CD4-positive, alpha-beta T cell treated with Interleukin-2 at 100 ng/mL for 4 hours (primary cell): ENCODE data around the gene SSTR3.
"Not testable (repeated sequence)": the region's sequence is repeated elsewhere in the genome, so short reads cannot be mapped to it uniquely, and the experiment has no call there.

Source experiments
- DNase-seq: peaks from one replicate; pipeline ENCODE4 v3.0.0-alpha.2; 2020; ENCODE audit warnings: low spot score

SSTR3 gene

DNA sequence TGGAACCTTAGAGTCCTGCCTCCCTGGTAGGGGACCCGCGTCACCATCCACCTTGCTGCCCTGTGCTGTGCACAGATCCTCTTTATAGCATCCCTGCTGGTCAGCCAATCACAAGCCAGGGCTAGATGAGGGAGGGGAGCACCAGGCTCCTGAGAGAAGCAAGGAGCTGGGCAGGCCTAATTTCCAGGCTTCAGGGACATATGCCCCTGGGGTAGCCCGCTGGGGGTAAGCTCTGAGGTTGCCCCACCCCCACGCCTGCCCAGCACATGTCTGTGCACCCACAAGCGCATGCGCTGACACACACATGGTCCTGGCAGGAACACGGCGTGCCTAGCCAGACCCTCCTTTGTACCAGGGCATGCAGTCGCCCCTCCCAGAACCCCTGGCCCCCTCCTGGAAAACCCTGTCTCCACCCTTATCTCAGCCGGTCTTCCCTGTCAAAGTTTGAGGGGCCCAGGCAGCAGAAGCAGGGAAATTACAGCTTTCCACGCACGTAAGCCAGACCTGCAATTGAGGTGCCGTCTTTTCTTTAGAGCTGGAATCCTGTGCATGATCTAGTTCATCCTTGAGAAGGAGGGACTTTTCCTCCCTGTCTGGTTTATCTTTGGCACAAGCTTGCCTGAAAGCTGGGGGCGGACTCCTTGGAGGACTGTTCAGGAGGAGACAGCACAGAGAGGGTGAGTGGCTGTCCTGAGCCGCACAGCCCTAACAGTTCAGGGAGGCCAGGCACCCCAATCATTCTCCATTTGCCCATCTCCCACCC lies 2.1 kb downstream of the SSTR3 start:
- DNase-seq: no peak

DNA sequence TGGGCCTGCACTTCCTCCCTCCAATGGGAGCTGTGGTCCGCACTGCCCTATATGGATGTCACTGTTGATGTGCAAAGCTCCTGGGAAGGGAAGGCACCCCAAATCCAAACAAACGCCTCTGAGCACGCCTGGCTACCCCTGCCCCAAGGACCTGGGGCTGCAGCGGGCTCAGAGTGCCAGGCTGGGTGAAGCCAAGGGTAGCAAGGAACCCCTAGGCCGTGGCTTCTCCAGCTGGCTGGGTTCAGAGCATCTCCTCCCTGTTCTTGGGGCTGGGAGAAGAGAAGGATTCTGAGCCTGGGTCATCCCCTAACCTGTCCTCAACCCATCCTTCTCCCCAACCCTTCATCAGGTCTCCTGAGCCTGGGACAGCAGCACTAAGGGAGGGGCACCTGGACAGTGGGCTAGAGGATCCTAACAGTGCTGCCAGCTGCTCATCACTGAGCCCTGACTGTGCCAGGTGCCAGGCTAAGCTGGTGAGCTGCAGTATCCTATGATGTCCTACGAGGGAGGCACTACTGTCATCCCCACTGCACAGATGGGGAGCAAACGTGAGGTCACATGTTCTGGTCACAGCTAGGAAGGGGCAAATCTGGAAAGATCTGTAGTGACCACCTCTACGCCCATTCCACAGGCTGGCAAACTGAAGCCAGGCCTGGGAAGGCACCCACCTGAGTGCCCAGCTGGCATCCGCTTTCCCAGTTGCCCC lies 3.0 kb downstream of the SSTR3 start:
- DNase-seq: no peak

DNA sequence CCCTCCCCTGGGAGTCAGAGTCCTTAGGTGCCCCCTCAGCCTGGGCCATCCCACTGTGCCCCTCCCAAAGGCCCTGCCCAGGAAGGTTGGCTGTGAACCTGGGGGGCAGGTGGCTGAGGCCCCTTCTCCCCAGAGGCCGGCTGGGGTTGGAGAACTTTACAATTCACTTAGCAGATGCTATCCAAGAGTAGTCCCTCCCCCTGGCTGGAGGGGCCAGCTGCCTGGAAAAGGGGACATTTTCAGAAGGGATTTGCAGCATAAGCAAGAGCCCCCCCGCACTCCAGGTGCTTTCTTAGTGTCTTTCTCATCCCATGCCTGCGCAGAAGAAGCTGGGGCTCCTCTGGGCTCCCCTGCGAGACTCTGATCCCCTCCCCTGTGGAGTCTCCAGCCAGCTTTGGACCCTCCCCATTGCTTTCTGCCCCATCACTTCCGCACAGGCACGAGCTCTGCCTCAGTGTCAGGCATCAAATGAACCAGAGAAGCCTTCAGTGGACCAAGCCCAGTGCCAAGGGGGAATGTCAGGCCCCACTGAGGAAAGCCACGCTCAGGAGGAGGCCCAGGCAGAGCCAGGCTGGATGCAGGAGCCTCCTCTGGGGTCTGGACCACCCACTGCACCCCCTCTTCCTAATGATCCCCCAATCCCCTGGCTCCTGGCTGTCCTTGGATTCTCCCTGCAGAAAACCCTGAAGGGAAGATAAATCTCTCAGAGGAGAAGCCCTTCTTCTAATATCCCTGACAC lies 3.7 kb downstream of the SSTR3 start:
- DNase-seq: no peak

DNA sequence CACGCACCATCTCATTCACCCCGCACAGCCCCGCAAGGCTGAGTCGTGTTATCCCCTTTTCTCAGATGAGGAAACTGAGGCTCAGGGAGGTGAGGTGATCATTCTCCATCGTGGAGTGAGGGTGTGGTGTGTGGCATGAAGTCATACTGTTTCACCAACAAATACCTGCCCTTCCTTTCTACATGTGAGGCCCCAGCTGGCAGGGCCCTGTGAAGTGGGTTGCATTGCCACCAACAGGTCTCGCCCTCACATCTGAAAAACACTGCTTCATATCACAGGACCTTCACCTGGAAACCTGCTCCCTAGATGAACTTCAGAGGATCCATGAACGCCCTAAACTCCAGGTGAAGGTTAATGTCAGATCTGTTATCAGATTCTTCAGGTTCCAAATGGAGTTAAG lies 4.3 kb downstream of the SSTR3 start:
- peak; percentile 30 for DNase-seq

DNA sequence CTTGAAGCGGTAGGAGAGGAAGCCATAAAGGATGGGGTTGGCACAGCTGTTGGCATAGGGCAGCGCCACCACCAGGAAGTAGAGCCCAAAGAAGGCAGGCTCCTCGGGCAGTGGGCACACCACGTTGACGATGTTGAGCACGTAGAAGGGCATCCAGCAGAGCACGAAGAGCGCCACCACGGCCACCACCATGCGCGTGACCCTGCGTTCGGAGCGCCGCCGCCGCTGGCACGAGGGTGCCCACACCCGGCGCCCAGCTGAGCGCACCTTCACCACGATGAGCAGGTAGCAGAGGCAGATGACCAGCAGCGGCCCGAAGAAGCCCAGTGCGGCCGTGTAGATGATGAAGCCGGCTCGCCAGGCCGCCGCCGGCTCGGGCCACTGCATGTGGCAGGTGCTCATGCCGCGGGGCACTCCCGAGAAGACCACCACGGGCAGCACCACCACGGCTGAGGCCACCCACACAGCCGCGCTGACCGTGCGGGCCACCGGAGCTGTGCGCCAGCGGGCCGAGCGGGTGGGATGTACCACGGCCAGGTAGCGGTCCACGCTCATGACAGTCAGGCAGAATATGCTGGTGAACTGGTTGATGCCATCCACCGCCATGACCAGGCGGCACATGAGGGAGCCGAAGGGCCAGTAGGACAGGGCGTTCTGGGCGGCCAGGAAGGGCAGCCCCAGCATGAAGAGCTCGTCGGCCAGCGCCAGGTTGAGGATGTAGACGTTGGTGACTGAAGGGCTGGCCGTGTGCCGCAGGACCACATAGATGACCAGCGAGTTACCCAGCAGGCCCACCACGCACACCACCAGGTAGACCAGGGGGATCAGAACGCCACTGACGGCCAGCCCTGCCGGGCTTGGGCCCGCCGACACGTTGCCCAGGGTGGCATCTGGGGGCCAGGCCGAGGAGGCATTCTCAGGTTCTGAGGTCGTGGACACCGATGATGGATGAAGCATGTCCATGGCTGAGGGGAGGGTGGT lies 5.1 kb downstream of the SSTR3 start:
- no peak for DNase-seq

DNA sequence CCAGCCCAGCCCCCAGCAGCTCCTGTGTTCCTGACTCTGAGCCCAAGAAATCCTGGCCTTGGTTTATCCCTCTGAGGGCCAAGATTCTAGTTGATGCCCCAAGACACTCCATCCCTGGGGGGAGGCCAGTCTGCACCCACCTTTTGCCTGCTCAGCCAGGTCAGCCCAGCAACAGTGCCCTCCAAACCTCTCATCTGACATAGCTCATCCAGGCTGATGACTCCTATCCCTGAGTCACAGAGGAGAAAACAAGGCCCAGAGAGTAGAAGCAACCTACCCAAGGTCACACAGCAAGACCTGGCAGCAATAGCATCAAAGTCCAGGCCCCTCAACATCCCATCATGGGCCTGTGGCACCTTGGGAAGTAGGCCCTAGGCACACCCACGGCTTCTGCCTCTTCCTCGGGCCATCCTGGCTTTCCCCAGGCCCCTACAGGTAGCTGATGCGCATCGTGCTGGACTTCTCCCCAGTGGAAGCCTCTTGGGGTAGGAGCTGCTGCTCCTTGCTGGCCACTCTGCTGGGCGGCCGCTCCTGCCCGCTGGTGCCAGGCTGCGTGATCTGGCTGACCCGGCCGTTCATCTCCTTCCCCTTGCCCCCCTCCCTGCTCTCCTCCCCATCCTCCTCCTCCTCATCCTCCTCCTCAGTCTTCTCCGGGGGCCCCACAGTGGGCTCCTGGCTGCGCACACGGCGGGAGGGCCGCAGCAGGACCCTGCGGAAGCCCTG lies 6.0 kb downstream of the SSTR3 start:
- DNase-seq: no peak

DNA sequence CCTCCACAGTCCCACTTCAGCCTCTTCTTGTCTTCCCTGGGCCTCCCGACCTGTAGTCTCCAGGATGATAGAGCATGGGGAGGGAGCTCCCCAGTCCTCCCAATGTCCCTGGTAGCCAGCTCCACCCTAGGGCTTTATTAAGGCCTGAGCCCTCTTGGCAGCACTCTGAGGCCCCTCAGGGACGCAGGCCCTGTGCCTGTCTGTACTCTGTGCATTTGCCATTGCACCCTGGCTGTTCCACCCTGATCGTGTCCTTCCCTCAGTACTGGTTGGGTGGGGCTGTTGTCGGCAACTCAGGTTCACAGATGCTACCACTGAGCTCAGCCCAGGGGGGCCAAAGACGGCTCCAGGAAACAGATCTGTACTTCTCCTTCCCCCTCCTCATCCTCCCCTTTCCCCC lies 7.2 kb downstream of the SSTR3 start:
- DNase-seq: no peak

DNA sequence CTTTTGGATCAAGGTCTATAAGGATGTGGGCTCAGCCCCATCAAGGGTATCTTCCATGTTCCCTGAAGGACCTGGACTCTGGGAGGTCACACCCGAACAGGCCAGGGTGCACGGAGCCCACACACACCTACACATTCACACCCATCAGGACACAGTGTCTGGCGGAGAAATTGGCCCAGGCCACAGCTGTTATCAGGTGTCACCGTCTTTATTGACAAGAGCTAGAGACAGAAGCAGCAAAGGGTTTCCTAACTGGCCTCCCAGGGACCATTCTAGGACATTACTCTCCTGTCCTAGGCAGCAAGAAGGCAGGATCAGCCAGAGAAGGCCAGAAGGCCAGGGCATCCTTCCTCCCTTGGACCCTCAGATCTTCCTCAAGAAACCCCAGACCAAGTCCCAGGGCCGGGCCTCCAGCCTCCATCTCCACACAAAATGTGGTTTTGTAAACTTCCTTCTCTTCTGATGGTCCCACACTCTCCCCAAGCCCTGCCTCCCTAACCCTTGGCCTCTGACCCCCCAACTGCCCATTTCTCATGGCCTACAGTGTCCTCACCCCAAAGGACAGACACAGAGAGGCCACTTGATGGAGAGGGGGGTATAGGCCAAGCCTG lies 8.1 kb downstream of the SSTR3 start:
- DNase-seq: no peak

DNA sequence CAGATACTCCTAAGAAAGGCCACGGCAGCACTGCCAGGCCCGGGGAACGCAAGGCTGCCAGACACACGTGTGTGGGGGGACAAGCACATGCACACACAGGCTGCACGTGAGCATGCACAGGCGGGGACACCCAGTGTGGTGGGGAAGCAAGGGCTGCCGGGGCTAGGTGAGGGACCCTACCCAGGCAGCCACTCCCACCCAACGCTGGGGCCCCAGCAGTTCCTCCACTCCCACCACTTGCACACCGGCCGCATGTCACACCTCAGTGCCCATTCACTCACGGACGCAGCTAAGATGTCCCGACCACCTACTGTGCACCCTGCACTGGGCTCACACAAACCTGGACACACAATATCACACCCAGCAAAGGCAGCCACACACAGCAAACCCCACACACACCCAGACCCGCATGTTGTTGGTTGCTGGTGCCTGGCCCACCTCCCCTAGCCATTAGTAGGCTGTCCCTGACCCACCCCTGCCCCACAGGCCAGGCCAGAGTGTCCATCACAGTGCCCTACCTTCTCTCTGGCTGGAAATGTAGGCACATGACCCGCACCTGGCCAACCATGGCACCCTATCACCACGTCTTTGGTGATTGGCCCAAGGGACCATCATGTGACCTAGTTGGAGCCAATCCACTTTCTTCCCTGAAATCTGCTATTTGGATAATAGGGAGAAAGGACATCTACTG lies 8.8 kb downstream of the SSTR3 start:
- DNase-seq: no peak

DNA sequence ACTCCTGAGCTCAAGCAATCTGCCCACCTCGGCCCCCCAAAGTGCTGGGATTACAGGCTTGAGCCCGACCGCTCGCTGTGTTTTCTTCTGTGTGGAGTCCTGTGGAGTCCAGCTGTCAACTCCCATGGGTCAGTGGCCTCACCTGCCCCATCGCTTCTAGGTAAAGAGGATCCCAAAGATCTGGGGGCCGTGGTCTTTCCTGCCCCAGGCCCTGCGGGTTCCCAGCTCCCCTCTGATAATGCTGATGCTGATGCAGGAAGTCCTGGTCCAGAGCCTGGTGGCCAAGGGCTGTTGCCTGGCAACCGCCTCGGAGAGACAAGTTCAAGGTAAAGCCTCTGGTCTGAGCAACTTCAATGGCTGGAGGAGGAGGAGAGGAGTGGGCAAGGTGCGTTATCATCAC lies 9.6 kb downstream of the SSTR3 start:
- DNase-seq: no peak

DNA sequence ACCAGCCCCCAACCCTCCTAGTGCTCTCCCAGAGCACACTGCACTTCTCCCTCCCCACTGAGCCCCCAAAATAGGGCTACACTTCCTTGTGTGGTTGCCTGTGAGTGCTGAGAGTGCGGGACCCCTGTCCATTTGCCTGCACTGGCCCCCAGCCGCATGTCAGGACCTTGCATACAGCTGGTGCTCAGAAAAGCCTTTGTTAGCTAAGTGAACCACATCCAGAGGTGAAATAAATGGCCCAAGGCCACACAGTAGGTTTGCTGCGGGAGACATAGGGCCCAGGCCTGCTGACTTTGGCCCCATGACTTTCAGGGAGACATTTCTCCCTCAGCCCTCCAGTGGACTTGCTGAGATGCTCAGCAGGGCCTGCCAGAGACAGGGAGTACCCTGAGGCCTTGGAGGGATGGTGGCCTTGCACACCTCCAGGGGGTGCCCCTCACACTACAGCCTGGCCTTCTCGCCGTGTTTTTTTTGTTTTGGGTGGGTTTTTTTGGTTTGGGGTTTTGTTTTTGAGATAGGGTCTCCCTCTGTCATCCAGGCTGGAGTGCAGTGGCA lies 10.2 kb downstream of the SSTR3 start:
- DNase-seq: no peak

DNA sequence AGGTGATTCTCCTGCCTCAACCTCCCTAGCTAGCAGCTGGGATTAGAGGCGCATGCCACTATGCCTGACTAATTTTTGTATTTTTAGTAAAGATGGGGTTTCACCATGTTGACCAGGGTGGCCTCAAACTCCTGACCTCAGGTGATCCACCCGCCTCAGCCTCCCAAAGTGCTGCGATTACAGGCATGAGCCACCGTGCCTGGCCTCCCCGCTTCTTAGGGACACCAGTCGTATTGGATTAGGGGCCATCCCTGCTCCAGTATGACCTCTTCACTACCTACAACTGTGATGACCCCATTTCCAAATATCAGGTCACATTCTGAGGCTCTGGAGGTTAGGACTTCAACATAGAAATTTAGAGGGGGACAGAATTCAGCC lies 10.8 kb downstream of the SSTR3 start:
- not testable (repeated sequence) for DNase-seq

DNA sequence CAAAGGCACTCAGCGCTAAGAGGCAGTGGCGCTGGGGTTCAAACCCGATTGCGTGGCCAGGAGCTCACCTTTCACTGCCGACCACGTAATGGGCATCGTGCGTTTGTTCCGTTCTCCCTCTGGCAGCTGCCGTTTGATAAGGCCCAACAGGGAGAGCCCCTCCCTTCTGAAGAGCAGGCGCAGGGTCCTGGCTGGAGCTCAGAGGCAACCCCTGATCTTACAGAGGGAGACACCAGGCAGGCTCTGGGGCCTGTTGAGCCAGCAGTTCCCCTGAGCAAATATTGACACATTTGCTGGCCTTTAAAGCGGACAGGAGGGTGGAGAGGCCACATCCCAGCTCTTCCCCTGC lies 12.5 kb downstream of the SSTR3 start:
- no peak for DNase-seq

DNA sequence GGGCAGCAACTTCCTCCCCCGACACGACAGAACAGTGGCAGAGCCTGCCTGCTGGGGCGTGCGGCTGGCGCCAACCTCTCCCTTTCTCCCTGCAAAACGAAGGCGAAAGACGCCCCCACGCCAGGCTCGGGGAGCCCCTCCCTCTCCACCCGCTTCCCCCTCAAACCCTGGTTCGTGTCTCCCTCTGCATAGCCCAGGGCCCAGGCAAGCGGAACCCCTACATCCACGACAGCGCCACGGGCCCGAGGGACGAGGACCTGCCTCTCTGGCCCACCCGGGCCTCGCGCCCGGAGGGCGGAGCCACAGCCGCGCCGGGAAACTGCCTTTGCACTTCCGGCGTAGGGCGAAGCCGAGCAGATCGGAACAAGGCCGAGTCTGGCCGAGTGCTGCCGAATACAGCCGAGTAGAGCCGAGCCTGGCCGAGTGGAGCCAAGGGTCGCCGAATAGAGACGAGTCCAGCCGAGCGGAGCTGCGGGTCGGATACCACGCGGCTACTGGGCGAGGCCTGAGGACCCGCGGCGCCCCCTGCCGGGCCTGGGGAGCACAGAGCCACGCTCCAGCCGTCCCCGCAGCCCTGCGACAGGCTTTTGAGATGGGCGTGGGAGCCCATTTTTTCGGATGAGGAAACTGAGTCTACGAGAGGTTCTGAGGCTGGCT lies 13.0 kb downstream of the SSTR3 start:
- DNase-seq: peak; percentile 99

DNA sequence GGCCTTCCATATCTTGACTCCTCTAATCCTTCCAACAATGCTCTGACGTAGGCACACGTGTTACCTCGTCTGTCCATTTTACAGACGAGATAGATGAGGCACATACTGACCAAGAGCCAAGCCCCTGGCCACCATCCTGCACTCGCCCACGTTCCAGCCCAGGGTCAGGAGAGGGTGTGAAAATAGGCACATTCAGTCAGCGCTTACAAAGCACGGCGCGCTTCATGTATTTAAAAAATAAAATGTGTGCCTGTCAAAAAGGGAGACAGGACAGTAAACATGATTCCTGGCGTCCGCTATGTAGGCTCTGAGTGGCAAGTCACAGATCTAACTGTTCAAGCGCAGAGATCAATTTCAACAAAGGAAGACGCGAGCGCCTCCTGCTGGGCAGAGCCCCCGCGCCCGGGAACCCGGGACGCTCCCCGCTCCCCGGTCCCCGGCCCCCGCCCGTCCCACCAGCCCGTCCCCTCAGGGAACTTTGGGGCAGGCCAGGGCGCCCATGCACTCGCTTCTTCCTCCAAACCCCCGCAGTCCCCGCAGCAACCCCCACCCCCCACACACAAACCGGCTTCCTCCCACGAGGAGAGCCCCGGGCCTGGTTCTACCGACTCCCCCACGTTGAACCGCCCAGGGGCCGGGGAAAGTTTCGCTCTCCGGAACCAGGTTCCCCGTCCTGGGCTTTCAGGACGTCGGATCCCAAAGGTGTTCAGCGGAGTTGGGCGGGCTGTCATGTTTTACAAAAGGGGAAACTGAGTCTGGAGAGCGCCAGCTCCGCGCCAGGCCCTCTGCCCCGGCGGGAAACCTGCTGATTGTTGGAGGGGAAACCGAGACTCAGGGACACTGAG lies 13.8 kb downstream of the SSTR3 start:
- DNase-seq: peak; percentile 92

DNA sequence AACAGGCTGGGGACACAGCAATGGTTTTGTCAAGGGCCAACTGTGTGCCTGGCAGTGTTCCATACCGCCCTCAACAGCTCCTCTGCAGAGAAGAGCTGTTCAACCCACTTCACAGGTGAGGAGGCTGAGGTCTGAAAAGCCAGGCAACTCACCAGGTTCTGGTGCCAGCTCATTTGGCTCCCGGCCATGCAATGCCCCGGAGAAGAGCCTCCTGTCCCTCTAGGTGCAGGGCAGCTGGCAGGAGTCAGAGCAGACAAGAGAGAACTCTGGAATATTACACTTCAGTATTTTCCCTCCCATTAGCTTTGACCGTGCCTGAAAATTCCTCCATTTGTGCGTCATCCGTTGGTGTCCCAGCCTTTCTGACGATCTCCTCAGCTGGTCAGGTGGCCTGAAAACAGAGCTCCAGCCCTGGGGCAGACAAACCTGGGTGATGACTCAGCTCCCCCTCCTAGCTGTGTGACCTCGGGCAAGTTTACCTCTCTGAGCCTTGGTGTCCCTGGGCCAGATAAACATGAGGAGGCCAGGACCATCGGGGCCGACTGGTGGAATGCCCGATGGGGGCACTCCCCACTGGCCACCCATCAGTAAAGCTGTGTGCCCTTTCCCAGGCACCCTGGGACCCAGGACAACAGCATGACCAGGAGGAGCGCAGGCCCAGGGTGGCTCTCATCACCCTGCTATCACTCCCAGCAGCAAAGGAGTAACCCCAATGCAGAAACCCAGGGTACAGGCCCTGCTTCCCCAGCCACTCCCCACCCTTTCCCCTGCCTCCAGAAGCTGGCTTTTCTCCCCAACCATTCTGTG lies 14.6 kb downstream of the SSTR3 start:
- DNase-seq: no peak
